HG03060 (cell line): ENCODE results near the gene CRYBG1.
"Not testable (repeated sequence)": the region's sequence is repeated elsewhere in the genome, so short reads cannot be mapped to it uniquely, and the experiment has no call there.

ENCODE experiments used
- ATAC-seq: cut with Tn5 transposase; IDR thresholded peaks from one replicate; pipeline ENCODE4 v1.9.1; 2021; ENCODE audit warnings: low read depth, moderate number of reproducible peaks; ENCODE audit not compliant: unreplicated experiment

The CRYBG1 gene

GRCh38 chr6:106495014-106495413 is 134.5 kb downstream of the CRYBG1 start:
- ATAC-seq: no peak

GRCh38 chr6:106496823-106497222 is 136.3 kb downstream of the CRYBG1 start:
- no peak for ATAC-seq

- no peak for ATAC-seq
Measured at GRCh38 chr6:106501960-106502371, 141.4 kb downstream of the CRYBG1 start.

GRCh38 chr6:106502559-106502958 is 142.0 kb downstream of the CRYBG1 start:
- ATAC-seq: no peak

- no peak for ATAC-seq
Measured at GRCh38 chr6:106508277-106508676, 147.8 kb downstream of the CRYBG1 start.

GRCh38 chr6:106508834-106509233 is 148.3 kb downstream of the CRYBG1 start:
- ATAC-seq: no peak

- no peak for ATAC-seq
Measured at GRCh38 chr6:106509420-106510089, 149.0 kb downstream of the CRYBG1 start.

- no peak for ATAC-seq
Measured at GRCh38 chr6:106510090-106510970, 149.8 kb downstream of the CRYBG1 start.

GRCh38 chr6:106511288-106512047 is 151.0 kb downstream of the CRYBG1 start:
- no peak for ATAC-seq

- ATAC-seq: peak; percentile 33
Measured at GRCh38 chr6:106512048-106512967, 151.8 kb downstream of the CRYBG1 start.

- ATAC-seq: no peak
Measured at GRCh38 chr6:106512968-106513574, 152.6 kb downstream of the CRYBG1 start.

GRCh38 chr6:106513808-106514582 is 153.5 kb downstream of the CRYBG1 start:
- no peak for ATAC-seq

- ATAC-seq: no peak
Measured at GRCh38 chr6:106514583-106514885, 154.0 kb downstream of the CRYBG1 start.

GRCh38 chr6:106515582-106515981 is 155.1 kb downstream of the CRYBG1 start:
- ATAC-seq: not testable (repeated sequence)

GRCh38 chr6:106516616-106517015 is 156.1 kb downstream of the CRYBG1 start:
- ATAC-seq: no peak

GRCh38 chr6:106517706-106518105 is 157.2 kb downstream of the CRYBG1 start:
- no peak for ATAC-seq

- ATAC-seq: no peak
Measured at GRCh38 chr6:106518748-106519147, 158.2 kb downstream of the CRYBG1 start.

GRCh38 chr6:106519460-106520394 is 159.2 kb downstream of the CRYBG1 start:
- ATAC-seq: peak; percentile 32
